ENCODE results near the gene DOCK7. TPM values are rescaled to one million over a fixed set of nuclear protein-coding genes. Genes with fewer than 3 reads are reported as not detected.
A peak's percentile ranks its signal among the peaks of the same experiment; 100 is the strongest.

DOCK7 gene
- total and polyA plus RNA-seq, 2 of the 13 experiments (the other 11 are each of a cell fraction or from before 2014, with no cell fraction given): 45.7 to 67.2 TPM

GRCh38 chr1:62436039-62436465, 252.1 kb downstream of the DOCK7 start (continued):
- no peak for TF ChIP-seq TRAFD1 (CRISPR knock-in tag; IDR thresholded peaks at IDR 0.05; ENCODE audit: borderline replicate concordance)
- 0 out of 2 replicates have a peak, but pooled peaks have one; percentile 17 for TF ChIP-seq ZHX2 (IDR thresholded peaks at IDR 0.05; ENCODE audit: low read depth)
- no peak for TF ChIP-seq ZHX2 (CRISPR knock-in tag; IDR thresholded peaks at IDR 0.05; ENCODE audit: borderline replicate concordance)
- peak; percentile 45; the same call in 1 of the 2 replicates for TF ChIP-seq ZNF501 (CRISPR knock-in tag; IDR thresholded peaks at IDR 0.05)
- no peak for TF ChIP-seq FLYWCH1 (CRISPR knock-in tag; IDR thresholded peaks at IDR 0.05)
- TF ChIP-seq ZBED4 (CRISPR knock-in tag; IDR thresholded peaks at IDR 0.05; ENCODE audit: borderline replicate concordance): no peak
- 0 out of 2 replicates have a peak, but pooled peaks have one; percentile 64 for TF ChIP-seq KIAA2018 (CRISPR knock-in tag; IDR thresholded peaks at IDR 0.05; ENCODE audit: borderline replicate concordance)
- TF ChIP-seq ESRRA (CRISPR knock-in tag; IDR thresholded peaks at IDR 0.05; ENCODE audit: low read depth): no peak

All from HepG2 (cell line).